ENCODE measurements around the gene TMEM207. TPM values are rescaled to one million over a fixed set of nuclear protein-coding genes. Genes with fewer than 3 reads are reported as not detected.

TMEM207 gene
- total and polyA plus RNA-seq, 2 of the 13 experiments (the other 11 are each of a cell fraction or from before 2014, with no cell fraction given), result not detected

DNA sequence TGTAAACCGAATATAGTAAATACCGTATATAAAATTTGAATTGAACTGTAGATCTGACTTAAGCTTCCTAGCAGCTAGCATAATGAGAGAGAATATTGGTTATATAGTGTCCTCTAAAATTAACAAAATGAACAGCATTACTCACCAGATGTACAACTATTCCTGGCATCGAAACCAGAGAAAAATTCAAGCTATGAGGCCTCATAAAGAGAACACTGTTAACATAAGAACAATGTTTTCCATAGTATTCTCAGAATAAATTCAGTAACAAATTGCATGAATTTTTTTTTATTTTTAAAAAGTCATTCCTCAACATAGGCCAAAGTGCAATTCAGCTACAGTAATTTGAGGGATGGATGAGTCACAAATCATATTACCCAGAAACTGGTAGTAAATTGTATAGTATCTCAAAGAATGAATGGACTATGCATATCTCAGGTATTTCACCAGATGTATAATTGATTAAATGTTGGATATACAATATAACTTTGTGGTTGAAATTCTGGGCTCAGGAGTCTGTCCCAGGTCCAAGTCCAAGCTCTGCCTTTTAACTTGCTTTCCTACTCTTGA, 5.0 kb downstream of the TMEM207 start:
- TF ChIP-seq ZNF160 (CRISPR knock-in tag; IDR thresholded peaks at IDR 0.05) (no peak), ATAD3A (CRISPR knock-in tag; IDR thresholded peaks at IDR 0.05) (no peak), HIVEP1 (CRISPR knock-in tag; IDR thresholded peaks at IDR 0.05) (no peak), ZSCAN29 (CRISPR knock-in tag; conservative IDR thresholded peaks at IDR 0.05) (no peak), ZNF235 (CRISPR knock-in tag; IDR thresholded peaks at IDR 0.05; ENCODE audit: borderline replicate concordance) (no peak), HCFC1 (IDR thresholded peaks at IDR 0.05; ENCODE audit: low read depth, low read length) (no peak), SIX4 (CRISPR knock-in tag; IDR thresholded peaks at IDR 0.05) (no peak), CCDC6 (CRISPR knock-in tag; IDR thresholded peaks at IDR 0.05) (no peak), ZSCAN12 (CRISPR knock-in tag; IDR thresholded peaks at IDR 0.05) (no peak)
- TF ChIP-seq, protein P1, sequence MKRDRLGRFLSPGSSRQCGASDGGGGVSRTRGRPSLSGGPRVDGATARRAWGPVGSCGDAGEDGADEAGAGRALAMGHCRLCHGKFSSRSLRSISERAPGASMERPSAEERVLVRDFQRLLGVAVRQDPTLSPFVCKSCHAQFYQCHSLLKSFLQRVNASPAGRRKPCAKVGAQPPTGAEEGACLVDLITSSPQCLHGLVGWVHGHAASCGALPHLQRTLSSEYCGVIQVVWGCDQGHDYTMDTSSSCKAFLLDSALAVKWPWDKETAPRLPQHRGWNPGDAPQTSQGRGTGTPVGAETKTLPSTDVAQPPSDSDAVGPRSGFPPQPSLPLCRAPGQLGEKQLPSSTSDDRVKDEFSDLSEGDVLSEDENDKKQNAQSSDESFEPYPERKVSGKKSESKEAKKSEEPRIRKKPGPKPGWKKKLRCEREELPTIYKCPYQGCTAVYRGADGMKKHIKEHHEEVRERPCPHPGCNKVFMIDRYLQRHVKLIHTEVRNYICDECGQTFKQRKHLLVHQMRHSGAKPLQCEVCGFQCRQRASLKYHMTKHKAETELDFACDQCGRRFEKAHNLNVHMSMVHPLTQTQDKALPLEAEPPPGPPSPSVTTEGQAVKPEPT (CRISPR knock-in tag; IDR thresholded peaks at IDR 0.05; ENCODE audit: low read depth), result no peak
- TF ChIP-seq, protein P2, sequence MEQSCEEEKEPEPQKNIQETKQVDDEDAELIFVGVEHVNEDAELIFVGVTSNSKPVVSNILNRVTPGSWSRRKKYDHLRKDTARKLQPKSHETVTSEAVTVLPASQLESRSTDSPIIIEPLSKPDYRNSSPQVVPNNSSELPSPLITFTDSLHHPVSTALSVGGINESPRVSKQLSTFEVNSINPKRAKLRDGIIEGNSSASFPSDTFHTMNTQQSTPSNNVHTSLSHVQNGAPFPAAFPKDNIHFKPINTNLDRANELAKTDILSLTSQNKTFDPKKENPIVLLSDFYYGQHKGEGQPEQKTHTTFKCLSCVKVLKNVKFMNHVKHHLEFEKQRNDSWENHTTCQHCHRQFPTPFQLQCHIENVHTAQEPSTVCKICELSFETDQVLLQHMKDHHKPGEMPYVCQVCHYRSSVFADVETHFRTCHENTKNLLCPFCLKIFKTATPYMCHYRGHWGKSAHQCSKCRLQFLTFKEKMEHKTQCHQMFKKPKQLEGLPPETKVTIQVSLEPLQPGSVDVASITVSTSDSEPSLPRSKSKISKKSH (CRISPR knock-in tag; IDR thresholded peaks at IDR 0.05; ENCODE audit: borderline replicate concordance), result no peak
- TF ChIP-seq, protein P3, sequence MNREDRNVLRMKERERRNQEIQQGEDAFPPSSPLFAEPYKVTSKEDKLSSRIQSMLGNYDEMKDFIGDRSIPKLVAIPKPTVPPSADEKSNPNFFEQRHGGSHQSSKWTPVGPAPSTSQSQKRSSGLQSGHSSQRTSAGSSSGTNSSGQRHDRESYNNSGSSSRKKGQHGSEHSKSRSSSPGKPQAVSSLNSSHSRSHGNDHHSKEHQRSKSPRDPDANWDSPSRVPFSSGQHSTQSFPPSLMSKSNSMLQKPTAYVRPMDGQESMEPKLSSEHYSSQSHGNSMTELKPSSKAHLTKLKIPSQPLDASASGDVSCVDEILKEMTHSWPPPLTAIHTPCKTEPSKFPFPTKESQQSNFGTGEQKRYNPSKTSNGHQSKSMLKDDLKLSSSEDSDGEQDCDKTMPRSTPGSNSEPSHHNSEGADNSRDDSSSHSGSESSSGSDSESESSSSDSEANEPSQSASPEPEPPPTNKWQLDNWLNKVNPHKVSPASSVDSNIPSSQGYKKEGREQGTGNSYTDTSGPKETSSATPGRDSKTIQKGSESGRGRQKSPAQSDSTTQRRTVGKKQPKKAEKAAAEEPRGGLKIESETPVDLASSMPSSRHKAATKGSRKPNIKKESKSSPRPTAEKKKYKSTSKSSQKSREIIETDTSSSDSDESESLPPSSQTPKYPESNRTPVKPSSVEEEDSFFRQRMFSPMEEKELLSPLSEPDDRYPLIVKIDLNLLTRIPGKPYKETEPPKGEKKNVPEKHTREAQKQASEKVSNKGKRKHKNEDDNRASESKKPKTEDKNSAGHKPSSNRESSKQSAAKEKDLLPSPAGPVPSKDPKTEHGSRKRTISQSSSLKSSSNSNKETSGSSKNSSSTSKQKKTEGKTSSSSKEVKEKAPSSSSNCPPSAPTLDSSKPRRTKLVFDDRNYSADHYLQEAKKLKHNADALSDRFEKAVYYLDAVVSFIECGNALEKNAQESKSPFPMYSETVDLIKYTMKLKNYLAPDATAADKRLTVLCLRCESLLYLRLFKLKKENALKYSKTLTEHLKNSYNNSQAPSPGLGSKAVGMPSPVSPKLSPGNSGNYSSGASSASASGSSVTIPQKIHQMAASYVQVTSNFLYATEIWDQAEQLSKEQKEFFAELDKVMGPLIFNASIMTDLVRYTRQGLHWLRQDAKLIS (CRISPR knock-in tag; IDR thresholded peaks at IDR 0.05), result no peak
- TF ChIP-seq, protein P4, sequence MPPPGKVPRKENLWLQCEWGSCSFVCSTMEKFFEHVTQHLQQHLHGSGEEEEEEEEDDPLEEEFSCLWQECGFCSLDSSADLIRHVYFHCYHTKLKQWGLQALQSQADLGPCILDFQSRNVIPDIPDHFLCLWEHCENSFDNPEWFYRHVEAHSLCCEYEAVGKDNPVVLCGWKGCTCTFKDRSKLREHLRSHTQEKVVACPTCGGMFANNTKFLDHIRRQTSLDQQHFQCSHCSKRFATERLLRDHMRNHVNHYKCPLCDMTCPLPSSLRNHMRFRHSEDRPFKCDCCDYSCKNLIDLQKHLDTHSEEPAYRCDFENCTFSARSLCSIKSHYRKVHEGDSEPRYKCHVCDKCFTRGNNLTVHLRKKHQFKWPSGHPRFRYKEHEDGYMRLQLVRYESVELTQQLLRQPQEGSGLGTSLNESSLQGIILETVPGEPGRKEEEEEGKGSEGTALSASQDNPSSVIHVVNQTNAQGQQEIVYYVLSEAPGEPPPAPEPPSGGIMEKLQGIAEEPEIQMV (CRISPR knock-in tag; IDR thresholded peaks at IDR 0.05; ENCODE audit: low read depth), result no peak
- ATAC-seq (no peak), FAIRE-seq (no peak)

More for the DNA sequence above, 5.0 kb downstream of the TMEM207 start:
- Histone ChIP-seq H3K27ac (ENCODE audit: extremely low read length, insufficient read depth, low read length) (no peak overlapping the region), H4K20me1 (ENCODE audit: insufficient read depth, low read length) (no peaks in the 10 kb centered on the region), H3K4me1 (ENCODE audit: insufficient read depth, low read length) (peaks cover 19% of the 10 kb centered on the region), H3K4me3 (replicated peaks in 1 of 3; ENCODE audit: insufficient read depth in 1 of 3, low read depth in 2 of 3, low read length in 3 of 3) (no peak overlapping the region), H3K9ac (ENCODE audit: insufficient read depth, low read depth, low read length) (no peak overlapping the region), H3K79me2 (ENCODE audit: insufficient read depth, low read length) (no peaks in the 10 kb centered on the region), H3K36me3 (replicated peaks in 1 of 2; ENCODE audit: control insufficient read depth in 1 of 2, insufficient read depth in 2 of 2, low read length in 2 of 2) (no peaks in the 10 kb centered on the region), H3K4me2 (ENCODE audit: low read depth, low read length) (no peak overlapping the region), H2AFZ (ENCODE audit: low read length) (no peak overlapping the region), H3K27me3 (ENCODE audit: control insufficient read depth in 1 of 2, insufficient read depth in 2 of 2, low read length in 2 of 2) (no peaks in the 10 kb centered on the region), H3K9me3 (ENCODE audit: low read length) (no peaks in the 10 kb centered on the region)
- in situ Hi-C loops (cut with HindIII; ENCODE audit: extremely low pct_ligation_motif_present, low pct_unique_long_range_greater_than_20kb) (no loop called here), intact Hi-C loops (cut with micrococcal nuclease; ENCODE audit: unreplicated experiment) (loop anchor here (5.0 kb wide), 2 partner anchors 253 to 482 kb away; no protein-coding TSS in a partner anchor)
- no TSS peak for BruUV-seq (replicated peaks)
- WGBS (ENCODE audit: low lambda C conversion rate), result 75% methylated on average over 3 of the region's 3 CpGs
- CTCF ChIA-PET (ENCODE audit: low intra/inter-chr PET ratio, low total read pairs), result no interaction called here
- no peak for DNase-seq (ENCODE audit: low spot score)
- POLR2A ChIA-PET, result no interaction called here
